IMR-90 (cell line): Measurements from ENCODE around the gene ST3GAL3. TPM values are rescaled to one million over a fixed set of nuclear protein-coding genes. Genes with fewer than 3 reads are reported as not detected.

ENCODE experiments used
- ATAC-seq: fragments of 200-7000 bp; cut with Tn5 transposase; 2 replicates; pipeline ENCODE4 v1.9.1; 2020; ENCODE audit warnings: low read depth, mild to moderate bottlenecking, moderate library complexity
- BruUV-seq: library from RNA; stranded (reverse); fragments of 400-500 nt; replicated peaks from 2 replicates; lab custom pipeline; 2021; lab: Mats Ljungman, UMichigan
- CTCF ChIA-PET: fragments of 300-600 bp; formaldehyde crosslinking; extraction: SDS; loops from one replicate; lab custom pipeline; 2021; ENCODE audit warnings: antibody characterized with exemption; lab: Yijun Ruan, JAX
- POLR2A ChIA-PET: fragments of 300-600 bp; sonication (Branson Sonifier 250); formaldehyde crosslinking; loops from one replicate; lab custom pipeline; 2022; ENCODE audit warnings: antibody characterized with exemption; ENCODE audit not compliant: unreplicated experiment; lab: Charles Lee
- DNase-seq: peaks from one replicate; pipeline ENCODE4 v3.0.0; 2013
- H2AFZ ChIP-seq: replicated peaks from 2 replicates; pipeline ENCODE3; 2013; ENCODE audit warnings: low read length, mild to moderate bottlenecking; ENCODE audit not compliant: poor library complexity
- H2AK5ac ChIP-seq: 2 replicates; pipeline ENCODE4 v1.6.1; 2013; ENCODE audit warnings: low read depth, low read length, inconsistent platforms
- H2AK9ac ChIP-seq: replicated peaks from 2 replicates; pipeline ENCODE3; 2013; ENCODE audit warnings: mild to moderate bottlenecking, low read depth, low read length, moderate library complexity; ENCODE audit not compliant: poor library complexity
- H2BK120ac ChIP-seq: 2 replicates; pipeline ENCODE4 v1.6.1; 2013; ENCODE audit warnings: low read depth, low read length, inconsistent platforms
- H2BK15ac ChIP-seq: 3 replicates; pipeline ENCODE4 v1.6.1; 2013; ENCODE audit warnings: low read depth, low read length, inconsistent platforms
- H2BK20ac ChIP-seq: 2 replicates; pipeline ENCODE4 v1.6.1; 2013; ENCODE audit warnings: low read depth, mild to moderate bottlenecking, inconsistent platforms, low read length, moderate library complexity
- H2BK5ac ChIP-seq: 2 replicates; pipeline ENCODE4 v1.6.1; 2013; ENCODE audit warnings: mild to moderate bottlenecking, low read depth, low read length, inconsistent platforms; ENCODE audit not compliant: poor library complexity, severe bottlenecking
- H3K14ac ChIP-seq: replicated peaks from 2 replicates; pipeline ENCODE4 v1.6.1; 2013; ENCODE audit warnings: low read depth, low read length, inconsistent platforms
- H3K18ac ChIP-seq: 2 replicates; pipeline ENCODE4 v1.6.1; 2013; ENCODE audit warnings: low read depth, low read length, control low read depth
- H3K23ac ChIP-seq: 2 replicates; pipeline ENCODE4 v1.6.1; 2013; ENCODE audit warnings: low read depth, low read length, inconsistent platforms
- H3K27ac ChIP-seq: 2 replicates; pipeline ENCODE4 v1.5.1; 2013; ENCODE audit warnings: mild to moderate bottlenecking, control low read depth, low read length; ENCODE audit not compliant: insufficient read depth
- H3K27me3 ChIP-seq: 2 replicates; pipeline ENCODE4 v1.6.1; 2013; ENCODE audit warnings: low read length; ENCODE audit not compliant: control insufficient read depth, insufficient read depth
- H3K36me3 ChIP-seq: 2 replicates; pipeline ENCODE4 v1.6.1; 2013; ENCODE audit warnings: low read length, mixed read lengths; ENCODE audit not compliant: control insufficient read depth, insufficient read depth
- H3K4ac ChIP-seq: 2 replicates; pipeline ENCODE4 v1.6.1; 2013; ENCODE audit warnings: low read depth, low read length, inconsistent platforms
- H3K4me1 ChIP-seq: 2 replicates; pipeline ENCODE4 v1.6.1; 2013; ENCODE audit warnings: low read length, mixed read lengths; ENCODE audit not compliant: control insufficient read depth, insufficient read depth
- H3K4me2 ChIP-seq: 2 replicates; pipeline ENCODE4 v1.6.1; 2013; ENCODE audit warnings: low read depth, mild to moderate bottlenecking, control low read depth, low read length, moderate library complexity
- H3K4me3 ChIP-seq: 2 replicates; pipeline ENCODE4 v1.5.1; 2013; ENCODE audit warnings: low read depth, mild to moderate bottlenecking, control low read depth, low read length, moderate library complexity; ENCODE audit not compliant: insufficient read depth
- H3K56ac ChIP-seq: 2 replicates; pipeline ENCODE4 v1.6.1; 2013; ENCODE audit warnings: low read length, inconsistent platforms; ENCODE audit not compliant: insufficient read depth; ENCODE audit errors: extremely low read depth
- H3K79me1 ChIP-seq, 2 experiments: 2 replicates each; pipeline ENCODE4 v1.6.1; 2013; ENCODE audit warnings: low read length in 2 of 2, inconsistent platforms in 1 of 2, low read depth in 1 of 2
- H3K9ac ChIP-seq: 2 replicates; pipeline ENCODE4 v1.6.1; 2013; ENCODE audit warnings: low read depth, low read length, control low read depth
- H3K9me1 ChIP-seq: 2 replicates; pipeline ENCODE4 v1.6.1; 2013; ENCODE audit warnings: low read length, inconsistent platforms; ENCODE audit not compliant: insufficient read depth
- H3K9me3 ChIP-seq: 2 replicates; pipeline ENCODE4 v1.6.1; 2013; ENCODE audit warnings: low read length; ENCODE audit not compliant: control insufficient read depth, insufficient read depth
- H4K20me1 ChIP-seq: 2 replicates; pipeline ENCODE4 v1.6.1; 2013; ENCODE audit warnings: low read length, inconsistent platforms; ENCODE audit not compliant: insufficient read depth
- H4K5ac ChIP-seq: 2 replicates; pipeline ENCODE4 v1.6.1; 2013; ENCODE audit warnings: mild to moderate bottlenecking, low read depth, low read length, control low read depth
- H4K8ac ChIP-seq, 2 experiments: 2 replicates each; pipeline ENCODE4 v1.6.1; 2013; ENCODE audit warnings: low read depth in 2 of 2, low read length in 2 of 2, control low read depth in 1 of 2, inconsistent platforms in 1 of 2
- H4K91ac ChIP-seq: 2 replicates; pipeline ENCODE4 v1.6.1; 2013; ENCODE audit warnings: low read depth, low read length, inconsistent platforms; ENCODE audit not compliant: insufficient read depth
- BHLHE40 ChIP-seq: fragments of 150-350 bp; IDR thresholded peaks from 2 replicates; pipeline ENCODE4 v1.6.1; 2016; ENCODE audit warnings: mild to moderate bottlenecking, low read depth, low read length
- CEBPB ChIP-seq: IDR thresholded peaks from 2 replicates; pipeline ENCODE4 v1.6.1; 2012; ENCODE audit warnings: low read depth, low read length, improper control_type of control experiment
- FOS ChIP-seq: fragments of 150-350 bp; IDR thresholded peaks from 2 replicates; pipeline ENCODE4 v1.6.1; 2016; ENCODE audit warnings: low read depth, low read length
- MAFK ChIP-seq: IDR thresholded peaks from 2 replicates; pipeline ENCODE4 v1.6.1; 2012; ENCODE audit warnings: low read depth, low read length, improper control_type of control experiment
- MAZ ChIP-seq: IDR thresholded peaks from 2 replicates; pipeline ENCODE4 v1.6.1; 2012; ENCODE audit warnings: low read depth, mild to moderate bottlenecking, low read length, improper control_type of control experiment, moderate library complexity, borderline replicate concordance
- MXI1 ChIP-seq: IDR thresholded peaks from 2 replicates; pipeline ENCODE4 v1.6.1; 2012; ENCODE audit warnings: low read depth, mild to moderate bottlenecking, low read length, moderate library complexity, borderline replicate concordance
- NFE2L2 ChIP-seq: fragments of 150-350 bp; IDR thresholded peaks from 2 replicates; pipeline ENCODE4 v1.6.1; 2016; ENCODE audit warnings: low read depth, mild to moderate bottlenecking, low read length
- POLR2A ChIP-seq: IDR thresholded peaks from 2 replicates; pipeline ENCODE4 v1.6.1; 2012; ENCODE audit warnings: mild to moderate bottlenecking, low read depth, low read length
- RAD21 ChIP-seq: IDR thresholded peaks from 2 replicates; pipeline ENCODE4 v1.6.1; 2012; ENCODE audit warnings: low read length, improper control_type of control experiment
- RCOR1 ChIP-seq: IDR thresholded peaks from 2 replicates; pipeline ENCODE4 v1.6.1; 2012; ENCODE audit warnings: mild to moderate bottlenecking, low read length, improper control_type of control experiment; ENCODE audit not compliant: insufficient replicate concordance
- RFX5 ChIP-seq: IDR thresholded peaks from 2 replicates; pipeline ENCODE4 v1.8.0; 2012; ENCODE audit warnings: low read depth, mild to moderate bottlenecking, low read length, moderate library complexity
- SMC3 ChIP-seq: fragments of 150-350 bp; IDR thresholded peaks from 2 replicates; pipeline ENCODE4 v1.6.1; 2016; ENCODE audit warnings: low read depth, mild to moderate bottlenecking, antibody characterized with exemption, low read length, moderate library complexity
- WGBS, 2 experiments: methylation state at CpG; one replicate each; pipeline versions ENCODE4 v1.1.5 to v1.1.7; 2013; ENCODE audit warnings: missing lambda C conversion rate in 2 of 2; ENCODE audit not compliant: insufficient read length in 1 of 2; ENCODE audit errors: extremely low coverage in 2 of 2; 5-methylcytosine and 5-hydroxymethylcytosine counted together
- dilution Hi-C: fragments of 300-500 bp; cut with HindIII; formaldehyde crosslinking; loops from one replicate; pipeline ENCODE4 v1.14.3; 2018; ENCODE audit warnings: low sequenced_read_pairs; ENCODE audit not compliant: unreplicated experiment
- in situ Hi-C: fragments of 300-500 bp; cut with MboI; formaldehyde crosslinking; loops from 3 replicates; pipeline ENCODE4 v1.14.3; 2019; ENCODE audit warnings: low sequenced_read_pairs, inconsistent platforms, mixed read lengths
- intact Hi-C: fragments of 100-400 bp; cut with micrococcal nuclease; formaldehyde crosslinking; loops from 2 replicates; pipeline ENCODE4 v1.10.0; 2022
- polyA plus RNA-seq, 3 experiments: library from polyadenylated mRNA; depleted of rRNA; stranded (reverse); fragments of >200 nt; gene quantifications; 2 replicates each; pipeline ENCODE4 v1.2.3, GENCODE V29; 2012; ENCODE audit warnings: low replicate concordance in 1 of 3
- total RNA-seq: library from RNA; depleted of rRNA; stranded (reverse); fragments of >200 nt; gene quantifications from 2 replicates; pipeline ENCODE4 v1.2.3, GENCODE V29; 2012
- TF ChIP-seq, protein P1 (sequence below): fragments of 150-350 bp; IDR thresholded peaks from 2 replicates; pipeline ENCODE4 v1.6.1; 2016; ENCODE audit warnings: low read depth, mild to moderate bottlenecking, low read length, moderate library complexity, borderline replicate concordance

ST3GAL3 gene
- total and polyA plus RNA-seq, 2 of the 4 experiments (the other 2 are of a cell fraction), result 12.0 to 14.8 TPM

- POLR2A ChIA-PET, result no interaction called here
- intact Hi-C loops, result no loop called here
Measured at GRCh38 chr1:43842175-43842498, 134.8 kb downstream of the ST3GAL3 start.

More at GRCh38 chr1:43842175-43842498, 134.8 kb downstream of the ST3GAL3 start:
- Histone ChIP-seq H4K20me1 (no peaks in the 10 kb centered on the region), H2AK5ac (no peak overlapping the region), H3K56ac (no peak overlapping the region), H3K23ac (no peak overlapping the region), H2AK9ac (no peak overlapping the region), H4K91ac (no peak overlapping the region), H3K18ac (no peak overlapping the region), H3K4me3 (no peak overlapping the region), H3K27me3 (no peaks in the 10 kb centered on the region), H3K4me2 (no peak overlapping the region), H3K79me1 (peaks cover 6 to 10% of the 10 kb centered on the region in 2 experiments; a peak in 2 of 4 replicates), H3K36me3 (peaks cover 12% of the 10 kb centered on the region), H3K27ac (no peak overlapping the region), H3K14ac (no peak overlapping the region), H3K9me3 (no peaks in the 10 kb centered on the region), H2BK120ac (no peak overlapping the region), H2BK15ac (no peak overlapping the region), H4K5ac (no peak overlapping the region), H2BK5ac (no peak overlapping the region), H4K8ac (no peak overlapping the region), H2AFZ (no peak overlapping the region), H3K4ac (no peak overlapping the region), H3K9me1 (peaks cover 2% of the 10 kb centered on the region; the same call in 1 of the 2 replicates), H2BK20ac (no peak overlapping the region), H3K4me1 (no peaks in the 10 kb centered on the region), H3K9ac (no peak overlapping the region)
- WGBS, 2 experiments, result 67% methylated on average over 1 of the region's 2 CpGs; no CpG with 5 or more reads in 1 of the 2 experiments
- no peak for DNase-seq
- dilution Hi-C loops (no loop called here), in situ Hi-C loops (no loop called here)
- no peak for ATAC-seq
- TF ChIP-seq, protein P1, sequence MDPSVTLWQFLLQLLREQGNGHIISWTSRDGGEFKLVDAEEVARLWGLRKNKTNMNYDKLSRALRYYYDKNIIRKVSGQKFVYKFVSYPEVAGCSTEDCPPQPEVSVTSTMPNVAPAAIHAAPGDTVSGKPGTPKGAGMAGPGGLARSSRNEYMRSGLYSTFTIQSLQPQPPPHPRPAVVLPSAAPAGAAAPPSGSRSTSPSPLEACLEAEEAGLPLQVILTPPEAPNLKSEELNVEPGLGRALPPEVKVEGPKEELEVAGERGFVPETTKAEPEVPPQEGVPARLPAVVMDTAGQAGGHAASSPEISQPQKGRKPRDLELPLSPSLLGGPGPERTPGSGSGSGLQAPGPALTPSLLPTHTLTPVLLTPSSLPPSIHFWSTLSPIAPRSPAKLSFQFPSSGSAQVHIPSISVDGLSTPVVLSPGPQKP, result no peak
- TF ChIP-seq MAFK (no peak), CEBPB (no peak), RAD21 (no peak), NFE2L2 (no peak), MAZ (no peak), FOS (no peak), SMC3 (no peak), POLR2A (no peak), MXI1 (no peak), RCOR1 (no peak), RFX5 (no peak), BHLHE40 (no peak)
- CTCF ChIA-PET, result interaction anchor here (0.6 kb wide), 1 partner anchor 9 kb away, joined by 3 read pairs; no protein-coding TSS in a partner anchor
- BruUV-seq, result no TSS peak
